HG02973 (cell line): ENCODE results near the gene ZNF780B.

Experiments used
- ATAC-seq: cut with Tn5 transposase; IDR thresholded peaks from one replicate; pipeline ENCODE4 v1.9.1; 2021; ENCODE audit warnings: moderate library complexity; ENCODE audit not compliant: unreplicated experiment

Gene ZNF780B

DNA sequence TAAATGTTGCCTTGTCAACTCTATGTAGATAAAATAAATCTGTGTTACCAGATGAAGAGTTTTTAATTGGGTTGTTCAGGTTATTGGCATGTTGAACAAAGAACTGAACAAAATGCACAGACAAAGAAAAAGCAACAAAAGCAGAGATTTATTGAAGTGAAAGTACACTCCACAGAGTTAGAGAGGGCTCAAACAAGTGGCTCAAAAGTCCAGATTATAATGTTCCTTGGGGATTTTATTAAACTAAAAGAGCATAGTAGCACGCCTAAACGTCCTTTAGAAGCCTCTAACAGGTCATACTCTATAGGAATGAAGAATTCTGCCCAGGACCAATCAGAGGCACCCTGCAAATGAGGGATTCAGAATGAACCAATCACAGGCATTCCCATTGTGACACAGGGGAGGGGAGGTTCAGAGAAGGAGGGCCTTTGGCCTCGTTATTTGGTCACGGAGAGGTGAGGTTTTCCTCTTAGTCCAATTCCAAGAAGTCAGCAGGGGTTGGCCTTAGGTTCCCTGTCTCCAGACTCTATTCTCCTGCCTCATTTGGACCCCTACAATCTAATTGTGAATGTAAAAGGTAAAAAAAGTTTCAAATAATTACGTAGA, 72.2 kb downstream of the ZNF780B start:
- ATAC-seq, result no peak

DNA sequence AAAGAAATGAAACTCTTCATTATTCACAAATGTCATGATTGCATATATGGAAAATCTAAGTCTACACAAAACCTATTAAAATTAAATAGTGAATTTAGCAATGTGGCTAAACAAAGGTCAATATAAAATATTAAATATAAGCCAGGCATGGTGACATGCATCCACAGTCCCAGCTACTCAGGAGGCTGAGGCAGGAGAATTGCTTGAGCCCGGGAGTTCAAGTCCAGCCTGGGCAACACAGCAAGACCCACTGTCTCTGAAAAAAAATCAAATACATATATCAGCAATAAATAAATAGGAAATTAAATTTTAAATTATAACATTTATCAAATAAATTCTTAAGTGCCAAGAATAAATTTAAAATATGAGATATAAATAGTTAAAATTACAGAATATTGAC, 73.1 kb downstream of the ZNF780B start:
- ATAC-seq, result no peak
